H1 (cell line): ENCODE measurements around the gene FADS6. TPM values are rescaled to one million over a fixed set of nuclear protein-coding genes. Genes with fewer than 3 reads are reported as not detected.
"Not testable (repeated sequence)": the region's sequence is repeated elsewhere in the genome, so short reads cannot be mapped to it uniquely, and the experiment has no call there.

Source experiments
- CTCF ChIA-PET: fragments of 300-600 bp; sonication (Branson Sonifier 250); formaldehyde crosslinking; loops from one replicate; lab custom pipeline; 2021; ENCODE audit not compliant: partially characterized antibody; lab: Charles Lee
- POLR2A ChIA-PET: fragments of 300-600 bp; sonication (Branson Sonifier 250); formaldehyde crosslinking; loops from one replicate; lab custom pipeline; 2021; ENCODE audit warnings: inconsistent platforms; ENCODE audit not compliant: partially characterized antibody; lab: Charles Lee
- DNase-seq, 2 experiments: peaks; one replicate each; pipeline versions ENCODE4 v3.0.0 to v3.0.0-alpha.2; 2010 to 2022; ENCODE audit warnings: low spot score in 2 of 2, low read depth in 1 of 2, mixed read lengths in 1 of 2
- FAIRE-seq: peaks from 2 replicates; lab custom pipeline; 2011; peaks lifted over from hg19 to GRCh38; lab: Jason Lieb, UNC
- H2AFZ ChIP-seq: 2 replicates; pipeline ENCODE4 v1.8.1; 2012; ENCODE audit warnings: low read length, inconsistent platforms
- H2AK5ac ChIP-seq: 2 replicates; pipeline ENCODE4 v1.6.1; 2013; ENCODE audit warnings: low read depth, low read length
- H2BK120ac ChIP-seq: replicated peaks from 2 replicates; pipeline ENCODE3; 2013; ENCODE audit warnings: low read depth, low read length, inconsistent platforms
- H2BK12ac ChIP-seq: 2 replicates; pipeline ENCODE4 v1.6.1; 2013; ENCODE audit warnings: low read depth, low read length
- H2BK15ac ChIP-seq: 2 replicates; pipeline ENCODE4 v1.6.1; 2013; ENCODE audit warnings: low read length
- H2BK20ac ChIP-seq: 2 replicates; pipeline ENCODE4 v1.6.1; 2013; ENCODE audit warnings: low read length
- H2BK5ac ChIP-seq: 2 replicates; pipeline ENCODE4 v1.6.1; 2013; ENCODE audit warnings: low read depth, low read length
- H3K14ac ChIP-seq: 2 replicates; pipeline ENCODE4 v1.6.1; 2013; ENCODE audit warnings: inconsistent platforms; ENCODE audit not compliant: insufficient read length
- H3K18ac ChIP-seq: 2 replicates; pipeline ENCODE4 v1.6.1; 2013; ENCODE audit warnings: low read length; ENCODE audit errors: extremely low read depth
- H3K23ac ChIP-seq: 2 replicates; pipeline ENCODE4 v1.6.1; 2013; ENCODE audit warnings: inconsistent platforms; ENCODE audit not compliant: insufficient read length
- H3K23me2 ChIP-seq: 2 replicates; pipeline ENCODE4 v1.6.1; 2013; ENCODE audit warnings: low read depth, low read length
- H3K27ac ChIP-seq: 2 replicates; pipeline ENCODE4 v1.6.1; 2011; ENCODE audit warnings: low read depth, low read length, inconsistent platforms
- H3K27me3 ChIP-seq, 4 experiments: replicated peaks in 1 of 4; 1 replicate in 1 of 4; 2 replicates in 3 of 4; pipeline versions ENCODE4 v1.6.1 to v1.8.1; 2011 to 2013; ENCODE audit warnings: low read length in 3 of 4, mild to moderate bottlenecking in 3 of 4, inconsistent platforms in 2 of 4, mixed read lengths in 2 of 4, moderate library complexity in 1 of 4; ENCODE audit not compliant: control insufficient read depth in 3 of 4, insufficient read depth in 3 of 4; ENCODE audit errors: extremely low read depth in 1 of 4
- H3K36me3 ChIP-seq, 4 experiments: 2 replicates each; pipeline versions ENCODE4 v1.6.1 to v1.8.1; 2011 to 2013; ENCODE audit warnings: mild to moderate bottlenecking in 4 of 4, low read length in 3 of 4, moderate library complexity in 2 of 4, control low read depth in 1 of 4, inconsistent platforms in 1 of 4; ENCODE audit not compliant: insufficient read depth in 4 of 4, control insufficient read depth in 2 of 4
- H3K4ac ChIP-seq: replicated peaks from 2 replicates; pipeline ENCODE3; 2013; ENCODE audit warnings: low read length, low read depth, mixed read lengths, inconsistent platforms; ENCODE audit not compliant: insufficient read length
- H3K4me1 ChIP-seq, 4 experiments: replicated peaks in 1 of 4; 1 replicate in 1 of 4; 2 replicates in 3 of 4; pipeline versions ENCODE4 v1.6.1 to v1.8.1; 2011 to 2013; ENCODE audit warnings: low read length in 3 of 4, inconsistent platforms in 2 of 4, mixed read lengths in 1 of 4; ENCODE audit not compliant: insufficient read depth in 4 of 4, control insufficient read depth in 3 of 4
- H3K4me2 ChIP-seq, 2 experiments: 2 replicates each; pipeline versions ENCODE4 v1.6.1 to v1.8.1; 2011 to 2013; ENCODE audit warnings: low read depth in 2 of 2, low read length in 2 of 2, control low read depth in 1 of 2, inconsistent platforms in 1 of 2, mild to moderate bottlenecking in 1 of 2; ENCODE audit not compliant: insufficient read depth in 1 of 2
- H3K4me3 ChIP-seq, 4 experiments: fragments of 200-600, 300-600 bp in 1 of 4; sonication (generic), shearing (Covaris generic), sonication (Bioruptor Twin) in 1 of 4; 2 replicates each; pipeline versions ENCODE4 v1.5.1 to v1.8.1; 2011 to 2016; ENCODE audit warnings: low read length in 4 of 4, low read depth in 3 of 4, control low read depth in 2 of 4, inconsistent platforms in 2 of 4, mild to moderate bottlenecking in 2 of 4, mixed read lengths in 1 of 4, moderate library complexity in 1 of 4; ENCODE audit not compliant: insufficient read depth in 2 of 4; ENCODE audit errors: extremely low read depth in 1 of 4
- H3K56ac ChIP-seq: replicated peaks from 2 replicates; pipeline ENCODE3; 2013; ENCODE audit warnings: low read depth, mild to moderate bottlenecking, mixed read lengths, low read length, inconsistent platforms; ENCODE audit not compliant: insufficient read length
- H3K79me1 ChIP-seq: 2 replicates; pipeline ENCODE4 v1.6.1; 2013; ENCODE audit warnings: low read depth, low read length, control low read depth
- H3K79me2 ChIP-seq, 2 experiments: 2 replicates each; pipeline versions ENCODE4 v1.6.1 to v1.8.1; 2012 to 2013; ENCODE audit warnings: low read length in 2 of 2, mild to moderate bottlenecking in 2 of 2, inconsistent platforms in 1 of 2; ENCODE audit not compliant: insufficient read depth in 2 of 2, control insufficient read depth in 1 of 2
- H3K9ac ChIP-seq, 4 experiments: replicated peaks in 1 of 4; 1 replicate in 1 of 4; 2 replicates in 3 of 4; pipeline versions ENCODE4 v1.6.1 to v1.8.1; 2011 to 2013; ENCODE audit warnings: low read depth in 3 of 4, low read length in 3 of 4, control low read depth in 2 of 4, mild to moderate bottlenecking in 2 of 4, moderate library complexity in 2 of 4, inconsistent platforms in 1 of 4; ENCODE audit errors: extremely low read depth in 1 of 4
- H3K9me3 ChIP-seq, 2 experiments: 2 replicates each; pipeline versions ENCODE4 v1.6.1 to v1.8.1; 2012 to 2013; ENCODE audit warnings: mild to moderate bottlenecking in 2 of 2, moderate library complexity in 2 of 2, control low read depth in 1 of 2, inconsistent platforms in 1 of 2, low read depth in 1 of 2, low read length in 1 of 2, mixed read lengths in 1 of 2; ENCODE audit not compliant: insufficient read depth in 2 of 2
- H4K20me1 ChIP-seq, 2 experiments: replicated peaks in 1 of 2; 2 replicates each; pipeline versions ENCODE3 to v1.8.1; 2011 to 2013; ENCODE audit warnings: inconsistent platforms in 2 of 2, low read length in 2 of 2, mild to moderate bottlenecking in 1 of 2; ENCODE audit not compliant: insufficient read depth in 2 of 2, control insufficient read depth in 1 of 2
- H4K5ac ChIP-seq: 2 replicates; pipeline ENCODE4 v1.6.1; 2013; ENCODE audit warnings: low read length, low read depth, mixed read lengths, inconsistent platforms; ENCODE audit not compliant: insufficient read length
- H4K8ac ChIP-seq: 2 replicates; pipeline ENCODE4 v1.8.0; 2013; ENCODE audit warnings: mild to moderate bottlenecking, moderate library complexity, low read length, inconsistent platforms; ENCODE audit not compliant: insufficient read depth; ENCODE audit errors: extremely low read depth
- H4K91ac ChIP-seq: replicated peaks from 2 replicates; pipeline ENCODE3; 2013; ENCODE audit warnings: low read length, mixed read lengths, inconsistent platforms; ENCODE audit not compliant: insufficient read length
- CHD1 ChIP-seq: IDR thresholded peaks from 2 replicates; pipeline ENCODE4 v1.6.1; 2012; ENCODE audit warnings: low read depth, low read length, improper control_type of control experiment
- CREB1 ChIP-seq: IDR thresholded peaks from 2 replicates; pipeline ENCODE4 v1.6.1; 2012; ENCODE audit warnings: inconsistent platforms
- SIN3A ChIP-seq, 2 experiments: IDR thresholded peaks in 1 of 2; conservative IDR thresholded peaks in 1 of 2; 2 replicates each; pipeline ENCODE4 v1.6.1; 2011 to 2012; ENCODE audit warnings: low read length in 2 of 2, improper control_type of control experiment in 1 of 2, low read depth in 1 of 2, mild to moderate bottlenecking in 1 of 2
- WGBS, 2 experiments: shearing (Covaris generic) in 1 of 2; methylation state at CpG; one replicate each; pipeline versions ENCODE4 v1.1.6 to v1.1.7; 2013 to 2015; ENCODE audit warnings: low lambda C conversion rate in 2 of 2, mixed read lengths in 2 of 2, inconsistent platforms in 1 of 2, low coverage in 1 of 2, missing lambda C conversion rate in 1 of 2; ENCODE audit not compliant: insufficient replicate concordance in 2 of 2, insufficient coverage in 1 of 2, insufficient read length in 1 of 2; ENCODE audit errors: extremely low coverage in 1 of 2, missing lambda C conversion rate in 1 of 2; 5-methylcytosine and 5-hydroxymethylcytosine counted together
- polyA plus RNA-seq, 7 experiments: library from polyadenylated mRNA; depleted of rRNA in 3 of 7; stranded (reverse) in 5 of 7; unstranded in 2 of 7; fragments of >200 nt in 5 of 7; fragments of 200-250 nt in 2 of 7; gene quantifications; 1 replicate in 5 of 7; 2 replicates in 1 of 7; 4 replicates in 1 of 7; pipeline versions ENCODE4 v1.2.1 to v1.2.3, GENCODE V29; 2011 to 2013; ENCODE audit warnings: missing spikeins in 2 of 7, mixed read lengths in 2 of 7
- total RNA-seq: library from RNA; stranded (reverse); fragmentation: NEBNext Ultra II Directional; extraction: Animal tissue kit (Norgen Biotek cat#: 25700); gene quantifications from 2 replicates; pipeline ENCODE4 v1.2.1, GENCODE V29; 2021

FADS6 gene
- total and polyA plus RNA-seq, 2 of the 8 experiments (the other 6 are each of a cell fraction or from before 2014, with no cell fraction given) = 0.56 to 2.5 TPM

GRCh38 chr17:74916136-74916850 is 22.9 kb upstream of the FADS6 start (continued):
- no peak for TF ChIP-seq SIN3A (conservative IDR thresholded peaks at IDR 0.05 in 1 of 2, IDR thresholded peaks at IDR 0.05 in 1 of 2; ENCODE audit: low read depth in 1 of 2, low read length in 2 of 2)
- no peak for TF ChIP-seq CREB1
- TF ChIP-seq CHD1 = no peak

DNA sequence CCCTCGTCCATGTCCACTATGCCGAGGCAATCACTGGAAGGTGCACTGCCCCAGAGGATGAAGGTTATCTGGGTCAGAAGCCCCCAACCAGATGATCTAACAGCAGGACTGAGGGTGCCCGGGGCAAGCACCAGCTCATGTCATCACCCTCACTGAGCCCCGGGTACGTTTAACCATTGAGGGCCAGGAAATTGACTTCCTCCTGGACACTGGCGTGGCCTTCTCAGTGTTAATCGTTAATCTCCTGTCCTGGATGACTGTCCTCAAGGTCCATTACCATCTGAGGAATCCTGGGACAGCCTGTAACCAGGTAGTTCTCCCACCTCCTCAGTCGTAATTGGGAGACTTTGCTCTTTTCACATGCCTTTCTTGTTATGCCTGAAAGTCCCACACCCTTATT is 18.0 kb upstream of the FADS6 start:
- H3K9me3 ChIP-seq, FAIRE-seq, H3K4me2 ChIP-seq, H3K18ac ChIP-seq, H3K23me2 ChIP-seq, H2BK120ac ChIP-seq, H3K56ac ChIP-seq, H3K27ac ChIP-seq, H2BK5ac ChIP-seq, H2BK15ac ChIP-seq, H2BK20ac ChIP-seq, H3K79me1 ChIP-seq, H4K8ac ChIP-seq, H3K79me2 ChIP-seq, DNase-seq, H2AK5ac ChIP-seq, H2AFZ ChIP-seq, H4K91ac ChIP-seq, H3K27me3 ChIP-seq, H2BK12ac ChIP-seq, H3K23ac ChIP-seq, H3K36me3 ChIP-seq, H3K9ac ChIP-seq, H4K5ac ChIP-seq, H4K20me1 ChIP-seq, H3K14ac ChIP-seq, POLR2A ChIA-PET, H3K4me3 ChIP-seq, H3K4ac ChIP-seq: not testable (repeated sequence)
- CTCF ChIA-PET = interaction anchor here (1.0 to 49.9 kb wide), 4 partner anchors 10 to 49 kb away, joined by 3 to 1072 read pairs (median 4); no protein-coding TSS in a partner anchor
- peaks cover 3 to 12% (median 8%) of the 10 kb centered on the region in 4 experiments; a peak in 4 of 7 replicates for H3K4me1 ChIP-seq
- WGBS, 2 experiments = 83% methylated on average over 8 of the region's 8 CpGs; no CpG with 5 or more reads in 1 of the 2 experiments
